ENCODE measurements around the gene GUCD1.
"Not testable (repeated sequence)": the region's sequence is repeated elsewhere in the genome, so short reads cannot be mapped to it uniquely, and the experiment has no call there.

GUCD1 gene

DNA sequence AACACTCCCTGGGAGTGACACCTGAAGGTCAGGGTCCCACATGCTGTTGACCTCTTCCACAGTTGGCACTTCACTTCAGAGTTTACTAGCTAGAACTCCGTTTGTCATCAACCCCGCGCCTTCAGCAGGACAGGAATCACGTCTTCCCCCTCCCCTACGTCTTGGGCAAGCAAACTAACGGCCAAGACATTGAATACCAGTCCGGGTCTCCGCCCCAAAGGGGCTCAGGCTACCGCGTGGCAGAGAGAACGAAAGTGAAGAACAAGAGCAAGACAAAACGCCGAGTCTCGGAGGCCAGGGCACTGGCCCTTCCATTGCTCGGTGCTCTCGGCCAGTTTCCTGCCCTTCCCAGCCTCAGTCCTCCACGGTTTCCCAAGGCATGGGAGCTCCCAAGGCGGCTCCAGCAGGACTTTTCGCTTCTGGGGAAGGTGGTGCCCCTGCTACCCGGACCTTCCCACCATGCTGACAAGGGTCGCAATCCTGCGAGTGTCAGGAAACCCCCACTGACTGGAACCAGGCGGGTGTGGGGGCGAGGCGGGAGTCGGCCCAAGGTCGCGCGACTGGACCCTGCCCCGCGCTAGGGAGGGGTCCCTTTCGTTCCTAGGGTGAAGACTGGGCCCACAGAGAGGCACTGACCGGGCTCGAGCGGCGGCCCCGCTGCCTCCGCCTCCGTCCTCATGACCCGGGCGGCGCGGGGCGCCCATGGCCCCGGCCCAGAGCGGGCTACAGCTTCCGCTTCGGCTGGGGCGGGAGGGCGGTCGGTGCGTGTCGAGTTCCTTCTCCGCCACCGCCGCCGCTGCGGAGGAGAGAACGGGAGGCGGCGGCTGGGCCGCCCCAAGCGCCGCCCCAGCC is at the start of gene GUCD1:
Gene GUCD1 (minus strand): TSS at position 826 of the 852 bp plus-strand sequence. CDS start 147 bp downstream, at position 679.
- in situ Hi-C loops (cut with MboI; ENCODE audit: low sequenced_read_pairs): no loop called here
- Histone ChIP-seq H3K4me3 (peak within 1 kb of the TSS; percentile 82), H3K4me1 (peaks cover 2% of the 10 kb centered on the region; the same call in 1 of the 2 replicates), H3K9me3 (no peaks in the 10 kb centered on the region), H3K27me3 (ENCODE audit: low read depth) (no peaks in the 10 kb centered on the region), H3K36me3 (replicated peaks) (peaks cover 27% of the 10 kb centered on the region)
- DNase-seq (ENCODE audit: low spot score in 2 of 2): peak in 1 of 2 experiments; percentile 55

DNA sequence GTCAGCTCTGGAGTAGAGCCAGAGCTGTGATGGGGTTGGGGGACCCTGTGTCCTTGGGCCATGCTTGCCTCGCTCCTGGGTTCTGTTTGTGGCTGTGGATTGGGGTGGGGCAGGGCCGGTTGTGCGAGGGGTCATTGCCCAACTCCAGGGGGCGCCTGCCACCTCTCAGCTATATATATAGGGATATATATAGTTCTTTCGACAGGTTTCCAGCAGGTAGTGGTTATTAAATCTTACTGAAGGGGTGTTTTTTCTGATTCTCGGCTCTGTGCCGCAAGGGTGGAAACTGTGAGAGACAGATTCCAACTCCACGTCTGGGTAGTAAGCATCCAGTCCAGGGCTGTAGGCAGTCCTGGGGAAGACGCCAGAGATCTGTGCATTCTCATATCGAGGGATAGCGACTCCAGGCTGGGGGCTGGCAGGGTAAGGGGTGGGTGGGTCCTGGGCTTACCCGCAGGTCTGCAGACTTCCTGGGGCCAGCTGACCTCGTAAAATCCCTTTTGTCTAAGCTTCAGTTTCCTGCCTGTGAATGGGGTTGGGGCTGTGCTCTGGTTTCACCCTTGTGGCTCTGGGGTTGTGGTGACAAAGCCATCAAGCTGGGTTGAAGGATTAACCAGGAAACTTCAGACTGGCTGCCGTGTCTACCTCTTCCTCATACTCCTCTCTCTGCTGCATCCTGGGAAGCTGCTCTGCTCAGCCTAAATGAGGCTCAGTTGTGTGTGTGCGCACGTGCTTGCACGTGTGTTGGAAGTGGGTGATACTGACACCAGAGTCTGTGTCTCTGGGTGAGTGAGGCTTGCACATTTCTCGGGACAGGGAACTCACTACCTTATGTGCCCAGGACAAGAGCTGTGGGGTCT is 49.1 kb upstream of the GUCD1 start:
- peak overlapping the region; percentile 23 for H3K4me3 ChIP-seq
- H3K36me3 ChIP-seq (replicated peaks); H3K9me3 ChIP-seq; H3K4me1 ChIP-seq; in situ Hi-C loops (cut with MboI; ENCODE audit: low sequenced_read_pairs); H3K27me3 ChIP-seq (ENCODE audit: low read depth): not testable (repeated sequence)
- peak; percentile 66 to 77 for DNase-seq (ENCODE audit: low spot score in 2 of 2)

DNA sequence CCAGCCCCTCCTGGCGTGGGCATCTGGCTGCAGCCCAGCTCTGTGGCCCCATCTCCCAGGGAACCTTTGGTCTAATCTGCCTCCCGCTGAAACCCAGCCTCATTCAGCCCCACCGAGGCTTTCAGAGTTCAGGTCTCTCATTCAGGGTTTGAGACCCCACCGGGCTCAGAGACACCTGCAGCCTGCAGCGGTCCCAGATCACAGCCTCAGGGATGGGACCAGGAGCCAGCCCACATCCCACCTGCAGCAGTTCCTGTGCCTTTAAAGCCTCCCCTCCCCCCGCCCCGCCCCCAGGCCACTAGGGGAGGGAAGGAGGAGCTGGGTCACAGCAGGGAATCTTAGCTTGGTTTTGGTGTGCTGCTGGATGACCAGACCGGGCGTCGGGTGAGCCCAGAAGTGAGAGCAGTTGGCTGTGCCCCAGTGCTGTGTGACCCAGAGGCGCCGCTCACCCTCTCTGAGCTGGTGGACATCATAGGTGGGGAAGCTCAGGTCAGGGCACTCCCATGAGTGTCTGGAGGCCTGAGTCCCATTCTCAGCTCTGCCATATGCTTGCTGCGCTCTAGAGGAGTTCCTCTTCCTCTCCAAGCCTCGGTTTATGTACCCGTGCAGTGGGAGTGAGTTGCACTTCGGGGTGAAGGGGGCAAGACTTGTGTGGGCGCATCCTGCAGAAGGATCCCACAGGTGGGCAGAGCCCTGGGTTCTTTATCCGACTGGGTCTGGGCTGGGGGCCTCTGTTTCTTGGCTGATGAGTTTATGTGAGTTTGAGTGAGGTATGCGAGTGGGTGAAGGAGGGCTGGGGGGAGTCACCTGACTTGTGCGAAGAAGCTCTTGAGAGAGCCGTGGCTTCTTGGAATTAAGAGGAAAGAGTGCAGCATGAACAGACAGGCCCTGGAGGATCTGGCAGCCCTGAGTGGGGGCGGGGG is 48.2 kb upstream of the GUCD1 start, which contains the start of gene GGT1:
Gene GGT1 (plus strand): TSS at position 347 of the 923 bp plus-strand sequence. CDS start 7,889 bp downstream, outside the sequence.
- H3K36me3 ChIP-seq (replicated peaks); H3K27me3 ChIP-seq (ENCODE audit: low read depth); H3K4me1 ChIP-seq; in situ Hi-C loops (cut with MboI; ENCODE audit: low sequenced_read_pairs); H3K9me3 ChIP-seq: not testable (repeated sequence)
- peak in 1 of 2 experiments; percentile 68 for DNase-seq (ENCODE audit: low spot score in 2 of 2)
- H3K4me3 ChIP-seq: peak within 1 kb of the TSS; percentile 23

DNA sequence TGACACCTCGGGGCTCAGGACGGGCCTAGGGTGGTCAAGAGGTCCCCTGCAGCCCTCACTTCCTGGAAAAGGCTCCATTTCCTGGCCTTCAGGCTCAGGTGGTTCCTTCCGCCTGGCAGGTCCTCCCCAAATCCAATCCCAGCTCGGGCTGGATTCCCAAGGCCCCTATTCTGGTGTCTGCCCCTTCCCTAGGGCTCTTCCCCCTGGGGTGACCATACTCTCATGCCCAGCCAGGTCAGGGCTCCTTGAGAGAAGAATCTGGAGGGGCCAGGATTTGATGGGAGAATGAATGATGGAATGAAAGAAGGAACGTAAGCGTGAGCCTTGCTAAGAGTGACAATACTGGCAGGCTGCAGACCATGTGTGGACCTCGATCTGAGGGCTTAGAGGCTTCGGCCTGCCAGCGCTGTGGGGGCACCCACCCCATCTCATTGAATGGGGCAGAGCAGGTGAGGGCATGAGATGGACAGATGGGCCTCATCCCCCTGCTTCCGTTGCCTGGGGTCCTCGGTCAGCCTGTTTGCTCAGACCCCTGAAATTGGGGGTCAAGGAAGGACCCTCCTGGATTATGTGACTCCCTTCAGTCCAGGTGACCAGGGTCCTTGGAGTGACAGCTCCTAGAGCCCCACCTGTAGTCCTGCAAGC is 47.3 kb upstream of the GUCD1 start:
- in situ Hi-C loops (cut with MboI; ENCODE audit: low sequenced_read_pairs); H3K4me1 ChIP-seq; H3K4me3 ChIP-seq; H3K9me3 ChIP-seq; H3K27me3 ChIP-seq (ENCODE audit: low read depth); H3K36me3 ChIP-seq (replicated peaks); DNase-seq (ENCODE audit: low spot score in 2 of 2): not testable (repeated sequence)

DNA sequence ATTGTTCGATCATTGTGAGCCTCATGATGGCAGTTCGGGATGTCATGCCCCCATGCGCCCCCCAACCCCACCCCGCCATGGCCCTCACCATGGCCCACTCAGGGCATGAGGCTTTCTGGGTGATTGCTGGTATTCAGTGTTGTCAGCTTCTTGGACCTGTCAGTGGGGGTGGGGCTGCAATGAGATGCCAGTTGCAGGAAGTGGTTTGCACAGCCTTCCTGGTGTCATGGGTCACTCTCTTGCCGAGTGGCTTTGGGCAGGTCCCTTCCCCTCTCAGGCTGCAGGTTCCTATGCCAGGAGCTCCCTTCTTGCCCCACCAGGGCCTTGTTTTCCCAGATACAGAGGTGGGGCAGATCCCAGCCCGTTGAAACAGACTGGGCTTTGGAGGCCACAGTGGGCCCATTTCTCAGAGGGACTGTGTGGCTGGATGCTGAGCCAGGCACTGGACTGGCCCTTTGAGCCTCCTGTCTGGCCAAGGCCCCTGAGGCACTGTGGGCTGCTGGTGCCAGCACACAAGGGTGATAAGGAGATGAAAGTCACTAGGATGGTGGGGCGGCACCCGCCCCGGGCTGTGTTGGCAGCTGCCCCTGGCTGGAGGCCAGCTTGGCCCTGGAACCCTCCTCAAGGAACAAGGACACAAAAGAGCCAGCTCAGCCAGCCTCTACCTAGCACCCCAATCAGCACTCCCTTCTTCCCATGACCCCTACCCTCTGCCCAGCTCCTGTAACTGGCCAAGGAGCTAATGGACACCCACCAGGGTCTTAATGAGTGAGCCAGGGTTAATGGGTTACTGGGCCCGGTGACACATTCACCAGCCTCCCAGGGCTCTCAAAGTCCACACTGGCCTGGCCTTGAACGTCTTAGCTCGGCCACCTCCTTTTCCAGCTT is 46.5 kb upstream of the GUCD1 start:
- in situ Hi-C loops (cut with MboI; ENCODE audit: low sequenced_read_pairs): no loop called here
- peaks cover 8% of the 10 kb centered on the region for H3K4me1 ChIP-seq
- no peak for DNase-seq (ENCODE audit: low spot score in 2 of 2)
- H3K27me3 ChIP-seq (ENCODE audit: low read depth): no peaks in the 10 kb centered on the region
- no peaks in the 10 kb centered on the region for H3K9me3 ChIP-seq
- H3K4me3 ChIP-seq: no peak overlapping the region
- no peaks in the 10 kb centered on the region for H3K36me3 ChIP-seq (replicated peaks)

DNA sequence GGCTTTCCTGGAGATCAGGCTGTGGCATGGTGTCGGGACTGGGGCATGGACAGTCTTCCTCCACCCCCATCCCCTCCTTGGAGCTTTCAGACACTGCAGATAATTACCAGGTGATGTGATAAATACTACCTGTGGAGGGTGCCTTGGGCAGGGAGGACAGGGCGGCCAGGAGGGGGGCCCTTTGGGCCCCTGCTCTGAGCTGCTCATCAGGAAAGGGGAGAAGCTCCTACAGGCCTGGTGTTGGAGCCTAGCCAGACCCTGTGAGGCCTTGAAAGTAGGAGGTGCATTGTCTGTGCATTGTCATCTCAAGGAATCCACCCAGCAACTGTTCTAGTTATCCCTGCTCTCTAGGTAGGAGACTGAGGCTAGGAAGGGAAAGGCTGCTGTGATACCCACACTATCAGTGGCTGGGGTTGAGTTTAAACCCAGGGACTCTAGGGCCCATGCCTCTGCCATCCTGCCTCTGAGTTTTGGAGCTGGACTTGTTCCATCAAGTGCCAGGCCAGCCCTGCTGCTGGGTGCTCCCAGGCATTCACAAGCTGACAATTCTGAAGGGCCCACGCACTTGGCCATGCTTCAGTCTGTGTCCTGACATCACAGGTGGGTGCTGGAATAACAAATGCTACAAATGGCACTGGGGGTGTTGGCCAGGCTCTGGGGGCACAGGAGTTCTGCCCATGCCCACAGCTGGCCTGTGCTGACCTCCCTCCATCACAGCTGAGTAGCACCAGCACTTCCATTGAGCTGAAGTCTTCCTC is 45.2 kb upstream of the GUCD1 start:
- H3K9me3 ChIP-seq; DNase-seq (ENCODE audit: low spot score in 2 of 2); H3K27me3 ChIP-seq (ENCODE audit: low read depth); H3K4me1 ChIP-seq; H3K36me3 ChIP-seq (replicated peaks); in situ Hi-C loops (cut with MboI; ENCODE audit: low sequenced_read_pairs); H3K4me3 ChIP-seq: not testable (repeated sequence)

DNA sequence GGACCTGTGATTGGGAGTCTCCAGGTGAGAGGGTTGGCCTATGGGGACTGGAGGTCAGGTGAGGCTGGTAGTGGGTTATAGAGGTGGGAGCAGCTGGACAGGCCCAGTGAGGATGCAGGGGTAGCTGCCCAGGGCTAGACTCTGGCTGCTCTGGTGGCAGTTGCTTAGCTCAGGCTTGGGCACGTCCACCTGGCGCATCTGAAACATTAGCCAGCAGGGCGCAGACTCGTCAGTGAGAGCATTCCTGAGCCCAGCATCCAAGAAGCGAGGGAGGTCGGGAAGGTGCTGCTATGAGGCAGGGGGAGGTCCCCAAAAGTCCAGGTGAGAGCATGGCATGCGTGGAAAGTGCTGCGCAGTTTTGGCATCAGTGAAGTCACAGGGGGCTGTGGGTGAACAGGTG is 44.6 kb upstream of the GUCD1 start:
- Histone ChIP-seq H3K36me3 (replicated peaks) (no peaks in the 10 kb centered on the region), H3K9me3 (no peaks in the 10 kb centered on the region), H3K4me3 (no peak overlapping the region), H3K4me1 (peaks cover 8% of the 10 kb centered on the region), H3K27me3 (ENCODE audit: low read depth) (no peaks in the 10 kb centered on the region)
- in situ Hi-C loops (cut with MboI; ENCODE audit: low sequenced_read_pairs): no loop called here
- DNase-seq (ENCODE audit: low spot score in 2 of 2): no peak

DNA sequence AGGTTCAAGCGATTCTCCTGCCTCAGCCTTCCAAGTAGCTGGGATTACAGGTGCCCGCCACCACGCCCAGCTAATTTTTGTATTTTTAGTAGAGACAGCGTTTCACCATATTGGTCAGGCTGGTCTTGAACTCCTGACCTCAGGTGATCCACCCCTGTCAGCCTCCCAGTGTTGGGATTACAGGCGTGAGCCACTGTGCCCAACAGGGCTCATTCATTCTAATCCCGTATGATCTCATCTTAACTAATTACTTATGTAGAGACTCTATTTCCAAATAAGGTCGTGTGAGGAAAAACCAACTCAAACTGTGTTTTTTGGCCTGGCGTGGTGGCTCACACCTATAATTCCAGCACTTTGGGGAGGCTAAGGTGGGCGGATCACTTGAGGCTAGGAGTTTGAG is 42.1 kb upstream of the GUCD1 start:
- H3K4me1 ChIP-seq; in situ Hi-C loops (cut with MboI; ENCODE audit: low sequenced_read_pairs); H3K36me3 ChIP-seq (replicated peaks); H3K4me3 ChIP-seq; DNase-seq (ENCODE audit: low spot score in 2 of 2); H3K9me3 ChIP-seq; H3K27me3 ChIP-seq (ENCODE audit: low read depth): not testable (repeated sequence)

DNA sequence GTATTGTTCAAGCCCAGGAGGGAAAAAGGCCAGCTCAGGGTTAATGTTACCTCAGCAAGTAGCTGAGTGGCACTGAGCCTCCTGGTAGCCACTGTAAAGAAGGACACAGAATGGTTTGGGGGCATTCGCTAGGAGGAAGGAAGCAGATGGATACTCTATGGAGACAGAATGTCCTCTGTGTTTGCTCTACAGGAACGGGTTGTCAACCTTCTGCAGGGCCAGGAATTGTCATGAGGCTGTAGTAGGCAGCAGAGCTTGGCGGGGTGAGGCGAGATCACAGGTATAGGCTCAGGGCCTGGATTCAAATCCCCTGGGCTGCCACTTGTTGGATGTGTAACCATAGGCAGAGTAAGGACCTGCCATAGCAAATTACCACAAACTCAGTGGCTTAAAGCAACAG is 40.9 kb upstream of the GUCD1 start:
- Histone ChIP-seq H3K36me3 (replicated peaks) (no peaks in the 10 kb centered on the region), H3K9me3 (no peaks in the 10 kb centered on the region), H3K27me3 (ENCODE audit: low read depth) (no peaks in the 10 kb centered on the region), H3K4me3 (no peak overlapping the region), H3K4me1 (peaks cover 4% of the 10 kb centered on the region)
- in situ Hi-C loops (cut with MboI; ENCODE audit: low sequenced_read_pairs): no loop called here
- DNase-seq (ENCODE audit: low spot score in 2 of 2): no peak

DNA sequence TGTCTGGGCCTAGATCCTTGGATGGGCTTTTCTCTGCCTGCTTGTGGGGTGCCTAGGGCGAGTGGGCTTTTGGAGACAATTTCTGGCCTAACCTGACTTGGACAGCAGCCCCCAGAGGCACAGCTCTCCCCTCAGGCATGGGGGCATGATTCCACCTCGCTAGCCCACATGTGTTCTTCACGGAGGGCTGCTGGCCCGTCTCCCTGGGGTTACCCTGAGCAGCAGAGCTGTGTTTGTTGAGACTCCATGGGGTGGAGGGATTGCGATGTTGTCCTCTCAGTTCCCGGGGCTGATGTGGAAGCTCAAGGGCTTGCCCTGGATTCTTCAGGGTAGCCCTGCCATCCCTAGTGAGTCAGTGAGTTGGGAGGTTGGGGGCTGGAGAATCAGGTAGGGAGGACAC is 40.3 kb upstream of the GUCD1 start:
- in situ Hi-C loops (cut with MboI; ENCODE audit: low sequenced_read_pairs): no loop called here
- no peak for DNase-seq (ENCODE audit: low spot score in 2 of 2)
- Histone ChIP-seq H3K4me1 (peaks cover 4% of the 10 kb centered on the region), H3K4me3 (no peak overlapping the region), H3K9me3 (no peaks in the 10 kb centered on the region), H3K27me3 (ENCODE audit: low read depth) (no peaks in the 10 kb centered on the region), H3K36me3 (replicated peaks) (no peaks in the 10 kb centered on the region)

DNA sequence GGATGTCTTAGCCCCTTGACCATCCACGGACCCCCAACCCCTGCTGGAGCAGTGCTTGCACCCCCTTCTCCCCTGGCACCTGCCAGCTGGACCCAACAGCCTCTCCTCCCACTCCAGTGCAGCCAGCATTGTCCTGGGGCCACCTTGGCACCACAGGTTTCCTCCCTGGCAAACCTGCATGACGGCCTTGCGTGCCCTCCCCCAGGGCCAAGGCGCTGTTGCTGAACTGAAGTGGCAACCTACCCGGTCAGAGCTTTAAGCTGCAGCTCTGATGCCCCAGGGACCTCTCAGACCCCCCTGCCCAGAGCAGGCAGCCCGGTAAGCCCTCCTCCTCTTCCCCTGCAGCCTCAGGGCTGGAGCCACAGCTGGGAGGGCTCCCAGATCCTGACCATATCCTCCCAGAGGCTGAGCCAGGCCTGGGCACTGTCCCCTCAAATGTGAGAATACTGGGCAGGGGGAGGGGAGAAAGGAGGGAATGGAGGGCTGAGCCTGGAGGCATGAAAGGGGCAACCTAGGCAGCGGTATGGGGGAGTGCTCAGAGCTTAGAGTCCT is 39.7 kb upstream of the GUCD1 start:
- Histone ChIP-seq H3K36me3 (replicated peaks) (no peaks in the 10 kb centered on the region), H3K9me3 (no peaks in the 10 kb centered on the region), H3K27me3 (ENCODE audit: low read depth) (no peaks in the 10 kb centered on the region), H3K4me3 (no peak overlapping the region), H3K4me1 (peaks cover 4% of the 10 kb centered on the region)
- no peak for DNase-seq (ENCODE audit: low spot score in 2 of 2)
- in situ Hi-C loops (cut with MboI; ENCODE audit: low sequenced_read_pairs): no loop called here

All from HAP-1 (cell line).